Measurements from ENCODE around the gene TXNDC17. TPM values are rescaled to one million over a fixed set of nuclear protein-coding genes. Genes with fewer than 3 reads are reported as not detected.
A peak's percentile ranks its signal among the peaks of the same experiment; 100 is the strongest.
"Not testable (repeated sequence)": the region's sequence is repeated elsewhere in the genome, so short reads cannot be mapped to it uniquely, and the experiment has no call there.

The TXNDC17 gene
- total and polyA plus RNA-seq, 3 experiments from 2014 or later = 98.0 to 110 (median 105) TPM

DNA sequence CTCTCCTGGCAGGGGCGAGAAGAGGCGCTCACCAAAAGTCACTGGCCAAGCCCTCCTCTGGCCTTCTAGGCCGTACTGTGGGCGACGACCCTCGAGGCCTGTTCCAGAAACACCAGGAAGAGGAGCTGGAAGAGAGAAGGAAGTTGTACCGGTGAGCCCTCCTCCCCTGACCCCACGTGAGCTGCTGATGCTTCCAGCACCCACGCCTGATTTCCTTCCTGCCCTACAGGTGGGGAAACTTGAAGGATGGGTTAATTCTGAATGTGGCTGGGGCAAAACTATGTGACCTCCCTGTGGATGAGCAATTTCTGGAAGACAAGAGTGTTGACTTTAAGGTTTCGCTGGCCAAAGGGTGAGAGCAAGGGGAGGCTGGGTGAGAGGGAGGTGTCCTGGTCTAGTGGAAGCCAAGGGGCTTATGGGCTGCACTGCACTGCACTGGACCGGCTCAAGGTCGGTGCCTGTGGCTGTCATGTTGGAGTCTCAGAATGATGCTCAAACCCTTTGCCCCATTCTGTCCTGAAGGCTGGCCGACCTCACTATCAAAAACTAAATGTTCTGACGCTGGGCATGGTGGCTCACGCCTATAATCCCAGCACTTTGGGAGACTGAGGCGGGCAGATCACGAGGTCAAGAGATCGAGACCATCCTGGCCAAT, 16.9 kb downstream of the TXNDC17 start:
- Histone ChIP-seq H3K9me3 (ENCODE audit: low read length) (no peaks in the 10 kb centered on the region), H3K4me3 (ENCODE audit: low read length) (peak overlapping the region; percentile 69), H3K27ac (ENCODE audit: low read depth, low read length) (peak overlapping the region; percentile 24), H3K4me1 (ENCODE audit: insufficient read depth, low read length) (peaks cover 13% of the 10 kb centered on the region), H3K27me3 (ENCODE audit: insufficient read depth, low read length, poor library complexity, severe bottlenecking) (no peaks in the 10 kb centered on the region), H3K36me3 (ENCODE audit: insufficient read depth, low read length) (no peaks in the 10 kb centered on the region)
- peaks cover 30 to 61% (median 40%) of the 10 kb centered on the region in 3 donors for H3K4me1 Mint-ChIP-seq
- H3K9me3 Mint-ChIP-seq = no peaks in the 10 kb centered on the region
- DNase-seq = no peak
- CTCF ChIA-PET = no interaction called here
- peaks cover 3 to 5% of the 10 kb centered on the region in 2 donors for H3K27me3 Mint-ChIP-seq
- peak overlapping the region; percentile 82 to 93 (median 90) for H3K4me3 Mint-ChIP-seq
- H3K36me3 Mint-ChIP-seq = peaks cover 0 to 17% (median 4%) of the 10 kb centered on the region in 3 donors
- POLR2A ChIA-PET = no interaction called here
- peak overlapping the region in 7 of 8 donors; percentile 22 to 93 (median 86) for H3K27ac Mint-ChIP-seq

DNA sequence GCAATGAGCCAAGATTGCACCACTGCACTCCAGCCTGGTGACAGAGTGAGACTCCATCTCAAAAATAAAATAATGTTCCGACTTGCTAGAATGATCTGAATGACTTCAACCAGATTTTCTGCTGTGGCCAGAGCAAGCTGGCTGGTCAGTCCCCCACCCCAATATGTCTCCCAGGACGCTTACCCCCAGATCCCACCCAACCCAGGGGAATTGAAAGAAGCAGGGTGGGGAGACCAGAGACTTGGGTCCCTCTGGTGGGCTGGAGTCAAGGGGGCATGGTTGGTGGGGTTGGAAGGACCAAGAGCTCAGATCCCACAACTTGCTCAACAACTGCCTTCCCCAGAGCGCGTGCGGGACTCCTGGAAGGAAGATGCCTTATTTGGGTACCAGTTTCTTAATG, 17.6 kb downstream of the TXNDC17 start:
- H3K36me3 ChIP-seq (ENCODE audit: insufficient read depth, low read length); DNase-seq; H3K4me3 ChIP-seq (ENCODE audit: low read length); H3K9me3 Mint-ChIP-seq; H3K27ac ChIP-seq (ENCODE audit: low read depth, low read length); H3K9me3 ChIP-seq (ENCODE audit: low read length); H3K27me3 ChIP-seq (ENCODE audit: insufficient read depth, low read length, poor library complexity, severe bottlenecking); CTCF ChIA-PET; H3K27me3 Mint-ChIP-seq; POLR2A ChIA-PET: not testable (repeated sequence)
- Mint-ChIP-seq H3K27ac (peak overlapping the region in 2 of 8 donors; percentile 78 to 90), H3K4me1 (peaks cover 27 to 54% (median 33%) of the 10 kb centered on the region in 3 donors), H3K36me3 (peaks cover 0 to 17% (median 4%) of the 10 kb centered on the region in 3 donors), H3K4me3 (peak overlapping the region in 5 of 7 donors; percentile 28 to 93 (median 89))
- peaks cover 11% of the 10 kb centered on the region for H3K4me1 ChIP-seq (ENCODE audit: insufficient read depth, low read length)

DNA sequence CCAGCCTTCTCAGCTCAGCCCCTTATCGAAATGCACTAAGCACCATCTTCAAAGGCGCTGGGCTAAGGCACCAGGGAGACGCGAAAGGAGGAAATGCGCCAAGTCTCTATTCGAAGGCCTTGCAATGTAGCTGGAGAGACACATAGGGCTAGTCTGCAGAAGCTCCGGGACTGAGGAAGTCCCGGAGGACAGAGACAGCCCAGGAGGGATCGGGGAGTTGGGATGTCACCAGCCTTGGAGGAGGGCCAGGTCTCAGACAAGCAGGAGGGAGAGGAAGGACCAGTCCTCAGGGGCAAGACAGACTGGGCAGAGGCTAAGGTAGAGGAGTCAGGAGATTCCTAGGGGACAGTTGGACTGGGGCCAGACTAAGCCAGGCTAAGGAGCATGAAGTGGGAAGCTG, 19.2 kb downstream of the TXNDC17 start:
- POLR2A ChIA-PET = no interaction called here
- H3K4me1 ChIP-seq (ENCODE audit: insufficient read depth, low read length) = peaks cover 10% of the 10 kb centered on the region
- Mint-ChIP-seq H3K4me1 (peaks cover 21 to 42% (median 24%) of the 10 kb centered on the region in 3 donors), H3K9me3 (no peaks in the 10 kb centered on the region), H3K27ac (peak overlapping the region in 1 of 8 donors; percentile 80), H3K4me3 (peak overlapping the region in 3 of 7 donors; percentile 41 to 63 (median 46)), H3K27me3 (peaks cover 0 to 5% of the 10 kb centered on the region in 2 donors), H3K36me3 (peaks cover 0 to 17% (median 3%) of the 10 kb centered on the region in 3 donors)
- no peaks in the 10 kb centered on the region for H3K9me3 ChIP-seq (ENCODE audit: low read length)
- DNase-seq = no peak
- no peak overlapping the region for H3K27ac ChIP-seq (ENCODE audit: low read depth, low read length)
- CTCF ChIA-PET = no interaction called here
- no peaks in the 10 kb centered on the region for H3K27me3 ChIP-seq (ENCODE audit: insufficient read depth, low read length, poor library complexity, severe bottlenecking)
- H3K36me3 ChIP-seq (ENCODE audit: insufficient read depth, low read length) = no peaks in the 10 kb centered on the region
- no peak overlapping the region for H3K4me3 ChIP-seq (ENCODE audit: low read length)

DNA sequence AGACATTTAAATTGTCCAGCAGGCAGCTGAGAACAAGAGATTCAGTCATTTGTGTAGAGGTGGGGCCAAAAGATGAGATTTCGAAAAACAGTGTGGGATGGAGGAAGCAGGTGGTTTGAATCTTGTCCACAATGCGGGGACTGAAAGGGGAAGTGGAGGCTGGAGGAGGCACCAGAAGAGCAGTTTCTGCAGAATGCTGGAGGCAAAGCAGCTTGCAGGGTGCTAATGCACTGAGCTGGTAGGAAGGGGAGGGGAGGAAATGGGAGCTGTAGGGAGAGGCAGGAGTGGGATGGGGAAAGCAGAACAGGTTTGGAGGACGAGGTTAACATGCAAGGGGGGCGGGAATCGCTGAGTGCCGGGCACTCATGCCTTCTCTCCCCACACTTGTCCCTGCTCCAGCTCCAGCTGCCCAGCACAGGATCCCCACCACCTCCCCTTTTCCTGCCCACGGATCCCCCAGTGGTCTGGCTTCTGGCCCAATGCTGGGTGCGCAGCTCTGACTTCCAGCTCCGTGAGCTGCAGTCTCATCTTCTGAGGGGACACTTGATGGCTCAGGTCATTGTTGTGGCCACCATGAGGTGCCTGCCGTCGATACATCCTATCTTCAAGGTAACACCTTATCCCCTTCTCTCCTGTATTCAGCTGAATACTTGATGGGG, 20.1 kb downstream of the TXNDC17 start:
- peaks cover 15 to 36% (median 19%) of the 10 kb centered on the region in 3 donors for H3K4me1 Mint-ChIP-seq
- no peaks in the 10 kb centered on the region for H3K9me3 ChIP-seq (ENCODE audit: low read length)
- H3K36me3 Mint-ChIP-seq = peaks cover 0 to 17% (median 3%) of the 10 kb centered on the region in 3 donors
- H3K4me1 ChIP-seq (ENCODE audit: insufficient read depth, low read length) = peaks cover 6% of the 10 kb centered on the region
- no peaks in the 10 kb centered on the region for H3K36me3 ChIP-seq (ENCODE audit: insufficient read depth, low read length)
- no peaks in the 10 kb centered on the region for H3K27me3 Mint-ChIP-seq
- H3K9me3 Mint-ChIP-seq = no peaks in the 10 kb centered on the region
- no peaks in the 10 kb centered on the region for H3K27me3 ChIP-seq (ENCODE audit: insufficient read depth, low read length, poor library complexity, severe bottlenecking)
- ChIA-PET POLR2A (no interaction called here), CTCF (no interaction called here)
- DNase-seq = no peak
- H3K4me3 Mint-ChIP-seq = peak overlapping the region in 2 of 7 donors; percentile 1 to 61
- no peak overlapping the region for H3K4me3 ChIP-seq (ENCODE audit: low read length)
- H3K27ac ChIP-seq (ENCODE audit: low read depth, low read length) = no peak overlapping the region
- peak overlapping the region in 5 of 8 donors; percentile 5 to 48 (median 27) for H3K27ac Mint-ChIP-seq

DNA sequence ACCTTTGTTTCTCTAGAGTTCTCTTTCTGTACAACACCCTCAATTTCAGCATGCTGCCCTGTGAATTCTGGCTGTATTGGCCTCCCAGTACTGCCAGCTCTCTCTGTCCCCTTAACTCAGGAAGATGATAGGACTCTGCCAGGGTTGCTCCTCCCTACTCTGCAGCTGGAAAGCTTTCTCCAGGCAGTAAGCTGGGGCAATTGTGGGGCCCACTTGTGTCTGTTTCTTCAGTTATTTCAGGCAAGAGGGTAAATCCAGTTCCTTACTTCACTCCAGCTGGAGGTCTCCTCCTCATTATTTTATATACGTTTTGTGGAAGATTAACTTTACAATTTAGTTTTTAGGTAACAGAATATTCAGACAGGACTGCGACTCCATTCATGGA, 20.6 kb downstream of the TXNDC17 start:
- no peak overlapping the region for H3K27ac ChIP-seq (ENCODE audit: low read depth, low read length)
- H3K4me3 ChIP-seq (ENCODE audit: low read length) = no peak overlapping the region
- no peaks in the 10 kb centered on the region for H3K36me3 ChIP-seq (ENCODE audit: insufficient read depth, low read length)
- Mint-ChIP-seq H3K36me3 (peaks cover 0 to 17% (median 3%) of the 10 kb centered on the region in 3 donors), H3K4me3 (peak overlapping the region in 1 of 7 donors; percentile 61), H3K27me3 (no peaks in the 10 kb centered on the region), H3K27ac (peak overlapping the region in 1 of 8 donors; percentile 48), H3K4me1 (peaks cover 16 to 35% (median 19%) of the 10 kb centered on the region in 3 donors), H3K9me3 (no peaks in the 10 kb centered on the region)
- CTCF ChIA-PET = no interaction called here
- no peaks in the 10 kb centered on the region for H3K9me3 ChIP-seq (ENCODE audit: low read length)
- H3K27me3 ChIP-seq (ENCODE audit: insufficient read depth, low read length, poor library complexity, severe bottlenecking) = no peaks in the 10 kb centered on the region
- no peak for DNase-seq
- H3K4me1 ChIP-seq (ENCODE audit: insufficient read depth, low read length) = peaks cover 6% of the 10 kb centered on the region
- POLR2A ChIA-PET = no interaction called here

DNA sequence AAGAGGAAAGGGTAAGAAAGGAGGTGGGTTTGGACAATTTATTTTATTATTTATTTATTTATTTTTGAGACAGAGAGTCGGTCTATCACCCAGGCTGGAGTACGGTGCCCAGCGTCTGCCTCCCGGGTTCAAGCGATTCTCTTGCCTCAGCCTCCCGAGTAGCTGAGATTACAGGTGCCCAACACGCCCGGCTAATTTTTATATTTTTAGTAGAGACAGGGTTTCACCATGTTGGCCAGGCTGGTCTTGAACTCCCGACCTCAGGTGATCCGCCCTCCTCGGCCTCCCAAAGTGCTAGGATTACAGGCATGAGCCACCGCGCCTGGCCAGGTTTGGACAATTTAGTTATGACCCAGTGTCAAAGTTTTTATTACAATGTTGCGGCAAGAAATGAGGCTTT, 22.3 kb downstream of the TXNDC17 start:
- H3K36me3 ChIP-seq (ENCODE audit: insufficient read depth, low read length); DNase-seq; H3K9me3 ChIP-seq (ENCODE audit: low read length); H3K27ac ChIP-seq (ENCODE audit: low read depth, low read length); POLR2A ChIA-PET; H3K4me3 Mint-ChIP-seq; CTCF ChIA-PET; H3K4me1 ChIP-seq (ENCODE audit: insufficient read depth, low read length); H3K27me3 Mint-ChIP-seq; H3K27me3 ChIP-seq (ENCODE audit: insufficient read depth, low read length, poor library complexity, severe bottlenecking); H3K9me3 Mint-ChIP-seq; H3K4me3 ChIP-seq (ENCODE audit: low read length); H3K27ac Mint-ChIP-seq: not testable (repeated sequence)
- H3K4me1 Mint-ChIP-seq = peaks cover 9 to 23% (median 17%) of the 10 kb centered on the region in 3 donors
- H3K36me3 Mint-ChIP-seq = peaks cover 0 to 10% (median 3%) of the 10 kb centered on the region in 3 donors

DNA sequence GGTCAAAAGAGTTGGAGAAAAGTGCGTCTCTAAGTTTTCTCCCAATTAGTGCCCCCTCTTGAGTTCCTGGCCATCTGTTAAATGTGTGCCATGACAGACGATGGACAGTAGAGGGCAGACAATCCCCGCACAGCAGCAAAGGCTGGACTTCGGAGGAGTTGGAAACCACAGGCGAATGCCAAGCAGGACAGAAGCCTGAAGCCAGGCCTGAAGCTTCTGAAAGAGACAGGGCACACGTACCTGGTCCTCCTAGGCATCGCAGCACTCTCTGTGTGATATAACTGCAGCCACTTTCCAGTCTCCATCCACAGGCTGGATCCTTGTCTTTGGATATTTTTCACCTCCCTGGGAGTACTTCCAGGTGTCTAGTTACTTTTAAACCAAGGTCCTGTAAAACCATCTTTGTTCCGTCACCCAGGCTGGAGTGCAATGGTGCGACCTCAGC, 25.2 kb downstream of the TXNDC17 start:
- no peaks in the 10 kb centered on the region for H3K27me3 ChIP-seq (ENCODE audit: insufficient read depth, low read length, poor library complexity, severe bottlenecking)
- H3K9me3 Mint-ChIP-seq = no peaks in the 10 kb centered on the region
- CTCF ChIA-PET = interaction anchor here (0.8 to 1.7 kb wide), 5 partner anchors 11 to 178 kb away, joined by 3 to 4 read pairs (median 3); no protein-coding TSS in a partner anchor
- H3K4me3 Mint-ChIP-seq = no peak overlapping the region
- H3K36me3 ChIP-seq (ENCODE audit: insufficient read depth, low read length) = no peaks in the 10 kb centered on the region
- no peak overlapping the region for H3K4me3 ChIP-seq (ENCODE audit: low read length)
- POLR2A ChIA-PET = no interaction called here
- no peak overlapping the region for H3K27ac ChIP-seq (ENCODE audit: low read depth, low read length)
- no peaks in the 10 kb centered on the region for H3K27me3 Mint-ChIP-seq
- no peaks in the 10 kb centered on the region for H3K9me3 ChIP-seq (ENCODE audit: low read length)
- no peak overlapping the region for H3K27ac Mint-ChIP-seq
- peak in 1 of 5 donors; percentile 31 for DNase-seq
- peaks cover 7 to 11% (median 8%) of the 10 kb centered on the region in 3 donors for H3K4me1 Mint-ChIP-seq
- peaks cover 0 to 10% (median 2%) of the 10 kb centered on the region in 3 donors for H3K36me3 Mint-ChIP-seq
- H3K4me1 ChIP-seq (ENCODE audit: insufficient read depth, low read length) = no peaks in the 10 kb centered on the region

DNA sequence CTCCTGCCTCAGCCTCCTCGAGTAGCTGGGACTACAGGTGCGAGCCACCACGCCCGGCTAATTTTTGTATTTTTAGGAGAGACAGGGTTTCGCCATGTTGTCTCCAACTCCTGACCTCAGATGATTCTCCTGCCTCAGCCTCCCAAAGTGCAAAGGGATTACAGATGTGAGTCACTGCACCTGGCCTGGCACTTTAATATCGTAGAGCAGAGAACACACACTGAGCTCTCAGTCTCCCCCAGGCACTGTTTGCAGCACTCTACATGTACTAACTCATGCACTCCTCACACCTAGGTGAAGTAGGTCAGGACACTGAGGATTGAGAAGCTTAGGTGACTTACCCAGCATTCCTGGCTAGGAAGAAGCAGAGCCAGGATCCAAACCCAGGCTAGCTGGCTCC, 25.7 kb downstream of the TXNDC17 start:
- H3K27ac Mint-ChIP-seq = no peak overlapping the region
- no peak overlapping the region for H3K4me3 Mint-ChIP-seq
- H3K4me1 Mint-ChIP-seq = peaks cover 7 to 8% (median 7%) of the 10 kb centered on the region in 3 donors
- no peaks in the 10 kb centered on the region for H3K4me1 ChIP-seq (ENCODE audit: insufficient read depth, low read length)
- no peaks in the 10 kb centered on the region for H3K9me3 ChIP-seq (ENCODE audit: low read length)
- H3K27me3 Mint-ChIP-seq = no peaks in the 10 kb centered on the region
- CTCF ChIA-PET = interaction anchor here (0.8 to 1.8 kb wide), 7 partner anchors 11 to 177 kb away, joined by 3 to 8 read pairs (median 4); no protein-coding TSS in a partner anchor
- H3K27me3 ChIP-seq (ENCODE audit: insufficient read depth, low read length, poor library complexity, severe bottlenecking) = no peaks in the 10 kb centered on the region
- POLR2A ChIA-PET = no interaction called here
- H3K4me3 ChIP-seq (ENCODE audit: low read length) = no peak overlapping the region
- no peaks in the 10 kb centered on the region for H3K9me3 Mint-ChIP-seq
- H3K36me3 ChIP-seq (ENCODE audit: insufficient read depth, low read length) = no peaks in the 10 kb centered on the region
- H3K36me3 Mint-ChIP-seq = peaks cover 0 to 7% (median 2%) of the 10 kb centered on the region in 3 donors
- no peak overlapping the region for H3K27ac ChIP-seq (ENCODE audit: low read depth, low read length)
- DNase-seq = no peak
